Transverse colon (tissue), 4 donors: Measurements from ENCODE around the gene FOXI1. TPM values are rescaled to one million over a fixed set of nuclear protein-coding genes. Genes with fewer than 3 reads are reported as not detected.

Experiments used
- DNase-seq: peaks from one replicate; pipeline ENCODE4 v3.0.0-alpha.2; 2019
- H3K27ac ChIP-seq, 4 donors: fragments of 200-600 bp; sonication (generic); 2 replicates each; pipeline ENCODE4 v1.5.1; 2016 to 2018; ENCODE audit warnings: inconsistent platforms in 4 of 4
- H3K27me3 ChIP-seq: fragments of 200-600 bp; sonication (generic); 2 replicates; pipeline ENCODE4 v1.5.1; 2017; ENCODE audit warnings: inconsistent platforms
- H3K36me3 ChIP-seq, 4 donors: fragments of 200-600 bp; sonication (generic); 2 replicates each; pipeline ENCODE4 v1.5.1; 2017 to 2019; ENCODE audit warnings: inconsistent platforms in 4 of 4
- H3K4me1 ChIP-seq, 4 donors: fragments of 200-600 bp; sonication (generic); 2 replicates each; pipeline ENCODE4 v1.5.1; 2017 to 2020; ENCODE audit warnings: inconsistent platforms in 4 of 4
- H3K4me3 ChIP-seq, 4 donors: fragments of 200-600 bp; sonication (generic); 1 replicate in 1 of 4; 2 replicates in 3 of 4; pipeline versions ENCODE4 v1.5.1 to v1.6.1; 2017 to 2019; ENCODE audit warnings: inconsistent platforms in 4 of 4
- H3K9me3 ChIP-seq, 2 donors: fragments of 200-600 bp; sonication (generic); 2 replicates each; pipeline ENCODE4 v1.5.1; 2017 to 2019; ENCODE audit warnings: inconsistent platforms in 2 of 2
- EP300 ChIP-seq: sonication (generic); formaldehyde crosslinking; IDR thresholded peaks from one replicate; pipeline ENCODE4 v1.6.1; 2017; ENCODE audit warnings: antibody characterized with exemption, low read depth
- POLR2A ChIP-seq: fragments of 450-650 bp; IDR thresholded peaks from one replicate; pipeline ENCODE4 v1.6.1; 2016; ENCODE audit warnings: antibody characterized with exemption, mild to moderate bottlenecking, moderate library complexity
- POLR2AphosphoS5 ChIP-seq, 3 donors: sonication (generic); formaldehyde crosslinking; IDR thresholded peaks; one replicate each; pipeline ENCODE4 v1.6.1; 2016; ENCODE audit warnings: antibody characterized with exemption in 3 of 3
- WGBS, 2 donors: methylation state at CpG; one replicate each; pipeline ENCODE4 v1.1.5; 2018; ENCODE audit warnings: low coverage in 1 of 2; 5-methylcytosine and 5-hydroxymethylcytosine counted together
- in situ Hi-C, 4 donors: fragments of 200-750 bp; cut with MboI; loops; one replicate each; pipeline versions ENCODE4 v1.15.0 to v1.15.1; 2017; ENCODE audit warnings: low sequenced_read_pairs in 3 of 4, low pct_ligation_motif_present in 1 of 4, low pct_unique_long_range_greater_than_20kb in 1 of 4
- intact Hi-C: fragments of 100-400 bp; cut with DNase I; formaldehyde crosslinking; loops from one replicate; pipeline ENCODE4 v1.15.1; 2023; ENCODE audit warnings: low total_unique reads
- total RNA-seq, 4 donors: library from RNA; depleted of rRNA; stranded (reverse); fragments of >200 nt; gene quantifications; one replicate each; pipeline ENCODE4 v1.1.0, GENCODE V29; 2016
- TF ChIP-seq, protein P1 (sequence below), 5 experiments: fragments of 200-600 bp in 3 of 5; fragments of 450-650 bp in 2 of 5; sonication (generic) in 3 of 5; IDR thresholded peaks; 1 replicate in 2 of 5; 2 replicates in 3 of 5; pipeline ENCODE4 v1.5.1; 2016 to 2017; ENCODE audit warnings: antibody characterized with exemption in 5 of 5, inconsistent platforms in 3 of 5, mild to moderate bottlenecking in 2 of 5, moderate library complexity in 1 of 5

The FOXI1 gene
- total RNA-seq, 4 donors from 2014 or later = not detected

GRCh38 chr5:170067152-170067551 is 38.5 kb upstream of the FOXI1 start:
- in situ Hi-C loops (no loop called here), intact Hi-C loops (no loop called here)
- no peaks in the 10 kb centered on the region for H3K27me3 ChIP-seq
- H3K36me3 ChIP-seq = no peaks in the 10 kb centered on the region
- no peak for TF ChIP-seq POLR2AphosphoS5 (IDR thresholded peaks at IDR 0.05)
- TF ChIP-seq, protein P1, sequence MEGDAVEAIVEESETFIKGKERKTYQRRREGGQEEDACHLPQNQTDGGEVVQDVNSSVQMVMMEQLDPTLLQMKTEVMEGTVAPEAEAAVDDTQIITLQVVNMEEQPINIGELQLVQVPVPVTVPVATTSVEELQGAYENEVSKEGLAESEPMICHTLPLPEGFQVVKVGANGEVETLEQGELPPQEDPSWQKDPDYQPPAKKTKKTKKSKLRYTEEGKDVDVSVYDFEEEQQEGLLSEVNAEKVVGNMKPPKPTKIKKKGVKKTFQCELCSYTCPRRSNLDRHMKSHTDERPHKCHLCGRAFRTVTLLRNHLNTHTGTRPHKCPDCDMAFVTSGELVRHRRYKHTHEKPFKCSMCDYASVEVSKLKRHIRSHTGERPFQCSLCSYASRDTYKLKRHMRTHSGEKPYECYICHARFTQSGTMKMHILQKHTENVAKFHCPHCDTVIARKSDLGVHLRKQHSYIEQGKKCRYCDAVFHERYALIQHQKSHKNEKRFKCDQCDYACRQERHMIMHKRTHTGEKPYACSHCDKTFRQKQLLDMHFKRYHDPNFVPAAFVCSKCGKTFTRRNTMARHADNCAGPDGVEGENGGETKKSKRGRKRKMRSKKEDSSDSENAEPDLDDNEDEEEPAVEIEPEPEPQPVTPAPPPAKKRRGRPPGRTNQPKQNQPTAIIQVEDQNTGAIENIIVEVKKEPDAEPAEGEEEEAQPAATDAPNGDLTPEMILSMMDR (IDR thresholded peaks at IDR 0.05) = no peak
- no peak for TF ChIP-seq POLR2A
- TF ChIP-seq EP300 = no peak
- H3K4me1 ChIP-seq = no peaks in the 10 kb centered on the region
- no peak for DNase-seq
- H3K27ac ChIP-seq = no peak overlapping the region
- no peaks in the 10 kb centered on the region for H3K9me3 ChIP-seq
- H3K4me3 ChIP-seq = no peak overlapping the region

GRCh38 chr5:170067574-170068170 is 38.0 kb upstream of the FOXI1 start:
- in situ Hi-C loops (no loop called here), intact Hi-C loops (no loop called here)
- Histone ChIP-seq H3K9me3 (no peaks in the 10 kb centered on the region), H3K27me3 (no peaks in the 10 kb centered on the region), H3K4me1 (no peaks in the 10 kb centered on the region), H3K36me3 (no peaks in the 10 kb centered on the region), H3K4me3 (no peak overlapping the region), H3K27ac (no peak overlapping the region)
- WGBS, 2 donors = 14 to 62% methylated on average over 1 to 4 of the region's 4 CpGs
- no peak for DNase-seq
- TF ChIP-seq POLR2AphosphoS5 (IDR thresholded peaks at IDR 0.05) = no peak
- TF ChIP-seq POLR2A = no peak
- no peak for TF ChIP-seq EP300
- TF ChIP-seq, protein P1 (IDR thresholded peaks at IDR 0.05) = no peak

- H3K9me3 ChIP-seq = no peaks in the 10 kb centered on the region
- no peaks in the 10 kb centered on the region for H3K27me3 ChIP-seq
Observed at GRCh38 chr5:170069512-170069911, 36.2 kb upstream of the FOXI1 start.

GRCh38 chr5:170070556-170071412 is 34.9 kb upstream of the FOXI1 start:
- Histone ChIP-seq H3K9me3 (no peaks in the 10 kb centered on the region), H3K4me1 (no peaks in the 10 kb centered on the region), H3K4me3 (no peak overlapping the region), H3K27ac (no peak overlapping the region), H3K36me3 (no peaks in the 10 kb centered on the region), H3K27me3 (no peaks in the 10 kb centered on the region)
- in situ Hi-C loops (no loop called here), intact Hi-C loops (no loop called here)
- no peak for DNase-seq
- TF ChIP-seq POLR2A = no peak
- TF ChIP-seq, protein P1 (IDR thresholded peaks at IDR 0.05) = peak; percentile 23 to 54 (median 33)
- WGBS, 2 donors = 46 to 54% methylated on average over 2 to 14 of the region's 14 CpGs

More at GRCh38 chr5:170069512-170069911, 36.2 kb upstream of the FOXI1 start:
- intact Hi-C loops = no loop called here
- H3K36me3 ChIP-seq = no peaks in the 10 kb centered on the region
- no peak overlapping the region for H3K4me3 ChIP-seq
- DNase-seq = no peak
- H3K4me1 ChIP-seq = no peaks in the 10 kb centered on the region
- no peak overlapping the region for H3K27ac ChIP-seq
- in situ Hi-C loops = no loop called here
- TF ChIP-seq EP300 (no peak), POLR2AphosphoS5 (IDR thresholded peaks at IDR 0.05) (no peak), POLR2A (no peak)
- TF ChIP-seq, protein P1 (IDR thresholded peaks at IDR 0.05) = no peak
- 92 to 93% methylated on average over 3 to 5 of the region's 5 CpGs for WGBS, 2 donors
